Brain microvascular endothelial cell (primary cell): Measurements from ENCODE around the gene OPRL1.
A peak's percentile ranks its signal among the peaks of the same experiment; 100 is the strongest.

Experiments used
- DNase-seq: peaks from one replicate; pipeline ENCODE4 v3.0.0-alpha.2; 2020
- H3K27ac ChIP-seq: fragments of 250-450 bp; sonication (Bioruptor Pico); 2 replicates; pipeline ENCODE4 v1.5.1; 2020; ENCODE audit warnings: mild to moderate bottlenecking, moderate library complexity
- H3K27me3 ChIP-seq: fragments of 250-450 bp; sonication (Bioruptor Pico); replicated peaks from 2 replicates; pipeline ENCODE4 v1.5.1; 2020; ENCODE audit warnings: mild to moderate bottlenecking
- H3K36me3 ChIP-seq: fragments of 250-450 bp; sonication (Bioruptor Pico); replicated peaks from 2 replicates; pipeline ENCODE4 v1.5.1; 2020; ENCODE audit warnings: mild to moderate bottlenecking
- H3K4me3 ChIP-seq: 2 replicates; pipeline ENCODE4 v1.5.1; 2011; ENCODE audit warnings: low read depth, mild to moderate bottlenecking, control low read depth, low read length, moderate library complexity
- in situ Hi-C: cut with HindIII; loops from 2 replicates; pipeline ENCODE4 v1.10.0; 2017; ENCODE audit warnings: low sequenced_read_pairs, low pct_ligation_motif_present
- TF ChIP-seq, protein P1 (sequence below): IDR thresholded peaks from 2 replicates; pipeline ENCODE4 v1.5.1; 2011; ENCODE audit warnings: low read depth, mild to moderate bottlenecking, moderate library complexity, low read length, control low read depth, inconsistent platforms; ENCODE audit errors: missing control alignments

OPRL1 gene

GRCh38 chr20:64080013-64080812, at the start of gene OPRL1:
OPRL1 (plus strand) TSS chr20:64080082; CDS start chr20:64092721, 12,639 bp downstream.
- Histone ChIP-seq H3K27me3 (peaks cover 16% of the 10 kb centered on the region), H3K4me3 (peak within 1 kb of the TSS; percentile 63), H3K27ac (no peak within 1 kb of the TSS), H3K36me3 (no peaks in the 10 kb centered on the region)
- no peak for DNase-seq
- in situ Hi-C loops: no loop called here
- TF ChIP-seq, protein P1, sequence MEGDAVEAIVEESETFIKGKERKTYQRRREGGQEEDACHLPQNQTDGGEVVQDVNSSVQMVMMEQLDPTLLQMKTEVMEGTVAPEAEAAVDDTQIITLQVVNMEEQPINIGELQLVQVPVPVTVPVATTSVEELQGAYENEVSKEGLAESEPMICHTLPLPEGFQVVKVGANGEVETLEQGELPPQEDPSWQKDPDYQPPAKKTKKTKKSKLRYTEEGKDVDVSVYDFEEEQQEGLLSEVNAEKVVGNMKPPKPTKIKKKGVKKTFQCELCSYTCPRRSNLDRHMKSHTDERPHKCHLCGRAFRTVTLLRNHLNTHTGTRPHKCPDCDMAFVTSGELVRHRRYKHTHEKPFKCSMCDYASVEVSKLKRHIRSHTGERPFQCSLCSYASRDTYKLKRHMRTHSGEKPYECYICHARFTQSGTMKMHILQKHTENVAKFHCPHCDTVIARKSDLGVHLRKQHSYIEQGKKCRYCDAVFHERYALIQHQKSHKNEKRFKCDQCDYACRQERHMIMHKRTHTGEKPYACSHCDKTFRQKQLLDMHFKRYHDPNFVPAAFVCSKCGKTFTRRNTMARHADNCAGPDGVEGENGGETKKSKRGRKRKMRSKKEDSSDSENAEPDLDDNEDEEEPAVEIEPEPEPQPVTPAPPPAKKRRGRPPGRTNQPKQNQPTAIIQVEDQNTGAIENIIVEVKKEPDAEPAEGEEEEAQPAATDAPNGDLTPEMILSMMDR: no peak

GRCh38 chr20:64030371-64031134, 49.3 kb upstream of the OPRL1 start:
- TF ChIP-seq, protein P1: no peak
- Histone ChIP-seq H3K4me3 (no peak overlapping the region), H3K27me3 (no peaks in the 10 kb centered on the region), H3K27ac (no peak overlapping the region), H3K36me3 (peaks cover 57% of the 10 kb centered on the region)
- in situ Hi-C loops: no loop called here
- no peak for DNase-seq

- in situ Hi-C loops: no loop called here
- no peak overlapping the region for H3K4me3 ChIP-seq
- H3K36me3 ChIP-seq: peaks cover 43% of the 10 kb centered on the region
- H3K27ac ChIP-seq: no peak overlapping the region
- no peak for DNase-seq
- no peaks in the 10 kb centered on the region for H3K27me3 ChIP-seq
- TF ChIP-seq, protein P1: no peak
Observed at GRCh38 chr20:64031822-64032314, 48.0 kb upstream of the OPRL1 start.

DNA sequence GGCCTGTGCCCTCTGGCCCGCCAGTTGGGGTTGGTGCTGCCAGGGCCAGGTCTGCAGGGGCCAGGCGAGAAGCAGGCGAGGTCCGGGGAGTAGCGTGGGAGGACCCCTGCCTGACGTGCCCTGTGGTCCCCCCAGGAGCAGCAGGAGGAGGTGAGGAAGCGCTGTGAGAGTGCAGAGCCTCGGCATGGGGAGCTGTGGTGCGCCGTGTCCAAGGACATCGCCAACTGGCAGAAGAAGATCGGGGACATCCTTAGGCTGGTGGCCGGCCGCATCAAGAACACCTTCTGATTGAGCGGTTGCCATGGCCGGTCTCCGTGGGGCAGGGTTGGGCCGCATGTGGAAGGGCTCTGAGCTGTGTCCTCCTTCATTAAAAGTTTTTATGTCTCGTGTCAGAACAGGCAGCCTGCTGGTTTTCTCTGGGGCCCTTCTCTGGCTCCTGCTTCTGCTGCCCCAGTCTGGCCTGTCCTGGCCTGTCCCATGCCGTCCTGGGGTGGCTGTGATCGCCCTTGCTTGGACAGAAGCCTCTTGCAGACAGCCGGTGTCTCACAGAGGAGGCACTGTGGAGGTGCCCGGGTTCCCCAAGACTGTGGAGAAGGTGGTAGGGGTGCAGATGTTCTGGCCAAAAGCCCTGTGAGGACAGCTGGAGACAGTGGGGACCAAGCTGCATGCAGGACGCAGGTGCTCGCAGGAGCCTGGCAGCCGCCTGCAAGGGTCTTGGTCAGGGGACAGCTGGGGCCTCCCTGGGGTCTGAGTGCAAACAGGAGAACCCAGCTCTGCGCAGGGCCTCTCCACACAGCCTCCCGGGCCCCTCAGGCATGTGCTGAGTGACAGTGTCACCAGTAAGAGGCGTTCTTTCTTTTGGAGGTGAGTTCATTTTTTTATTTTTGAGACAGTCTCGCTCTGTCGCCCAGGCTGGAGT, 46.9 kb upstream of the OPRL1 start:
- Histone ChIP-seq H3K4me3 (no peak overlapping the region), H3K36me3 (peaks cover 35% of the 10 kb centered on the region), H3K27ac (no peak overlapping the region), H3K27me3 (no peaks in the 10 kb centered on the region)
- DNase-seq: no peak
- in situ Hi-C loops: no loop called here
- TF ChIP-seq, protein P1: no peak

DNA sequence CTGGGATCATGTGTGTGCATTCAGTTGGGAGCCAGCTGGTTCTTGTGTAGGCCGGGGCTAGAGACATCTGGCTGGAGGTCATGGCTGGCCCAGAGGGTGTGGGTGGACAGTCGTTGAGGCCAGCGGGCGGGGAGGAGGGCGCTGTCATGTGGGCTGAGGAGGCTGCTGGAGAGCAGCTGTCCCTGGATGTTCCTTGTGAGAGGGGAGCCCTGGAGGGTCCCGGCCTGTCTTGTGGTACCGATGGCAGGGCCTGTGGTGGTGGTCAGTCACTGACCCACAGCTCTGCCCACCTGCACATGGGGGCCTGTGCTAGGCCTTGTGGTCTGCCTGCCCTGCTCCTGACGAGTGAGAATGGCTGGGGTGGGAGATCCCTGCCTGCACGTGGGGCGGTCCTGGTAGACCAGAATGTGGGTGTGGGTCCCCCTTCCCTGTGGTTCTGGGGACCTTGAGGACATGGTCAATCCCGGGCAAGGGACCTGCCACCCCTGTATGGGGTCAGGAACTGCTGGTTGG, 45.8 kb upstream of the OPRL1 start:
- peaks cover 30% of the 10 kb centered on the region for H3K36me3 ChIP-seq
- no peak overlapping the region for H3K27ac ChIP-seq
- TF ChIP-seq, protein P1: no peak
- no peak overlapping the region for H3K4me3 ChIP-seq
- DNase-seq: no peak
- in situ Hi-C loops: no loop called here
- H3K27me3 ChIP-seq: no peaks in the 10 kb centered on the region
